Stimulated activated CD4-positive, alpha-beta T cell treated with anti-CD3 and anti-CD28 coated beads, Interleukin-2, amount 100 ng/mL, for 4 hours (primary cell): ENCODE measurements around the gene BNIP1.
"Not testable (repeated sequence)": the region's sequence is repeated elsewhere in the genome, so short reads cannot be mapped to it uniquely, and the experiment has no call there.

Source experiments
- DNase-seq: peaks from one replicate; pipeline ENCODE4 v3.0.0-alpha.2; 2020; ENCODE audit warnings: low read depth

BNIP1 gene, protein sequence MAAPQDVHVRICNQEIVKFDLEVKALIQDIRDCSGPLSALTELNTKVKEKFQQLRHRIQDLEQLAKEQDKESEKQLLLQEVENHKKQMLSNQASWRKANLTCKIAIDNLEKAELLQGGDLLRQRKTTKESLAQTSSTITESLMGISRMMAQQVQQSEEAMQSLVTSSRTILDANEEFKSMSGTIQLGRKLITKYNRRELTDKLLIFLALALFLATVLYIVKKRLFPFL

DNA sequence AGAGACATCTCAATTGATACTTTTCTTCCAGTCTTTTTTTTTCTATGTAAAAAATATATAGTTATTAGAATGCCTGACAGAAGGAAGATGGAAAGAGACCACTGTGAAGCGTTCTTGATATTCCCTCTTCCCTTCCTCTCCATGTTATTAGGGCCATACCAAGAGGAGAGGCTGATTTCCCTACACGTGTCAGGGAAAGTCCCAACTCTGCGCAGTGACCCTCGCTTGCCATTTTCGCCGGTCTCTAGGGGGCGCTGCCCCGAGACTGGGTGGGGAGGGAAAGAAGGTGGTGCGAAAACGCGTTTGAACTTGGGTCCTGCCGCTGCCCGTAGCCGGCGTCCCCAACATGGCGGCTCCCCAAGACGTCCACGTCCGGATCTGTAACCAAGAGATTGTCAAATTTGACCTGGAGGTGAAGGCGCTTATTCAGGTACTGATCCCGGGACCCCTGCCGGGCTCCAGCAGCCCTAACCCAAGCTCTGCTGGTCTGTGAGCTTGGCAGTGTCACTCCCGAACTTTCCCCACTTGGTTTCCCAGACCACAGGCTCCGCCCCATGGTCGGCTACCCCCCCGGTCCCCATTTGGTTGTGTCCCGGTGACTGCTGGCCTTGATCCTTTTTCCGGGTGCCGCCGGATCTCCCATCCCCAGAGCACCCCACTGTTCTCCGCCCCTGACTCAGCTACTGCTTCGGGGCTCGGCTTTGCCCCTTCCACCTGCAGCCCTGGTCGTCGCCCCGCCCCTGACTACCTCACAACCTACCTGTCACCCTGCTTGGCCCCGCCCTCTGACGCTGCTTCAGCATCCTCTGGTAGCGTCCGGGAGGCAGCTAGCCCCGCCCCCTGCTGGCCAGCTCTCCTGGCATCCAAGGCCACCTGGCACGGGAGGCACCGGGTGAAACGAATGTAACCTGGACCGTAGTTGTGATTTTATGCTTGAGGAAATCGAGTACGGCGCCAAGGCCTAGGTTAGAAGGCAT lies at the start of gene BNIP1:
Gene BNIP1 (plus strand): TSS at position 332 of the 977 bp plus-strand sequence. CDS start 15 bp downstream, at position 347.
- peak; percentile 94 for DNase-seq

DNA sequence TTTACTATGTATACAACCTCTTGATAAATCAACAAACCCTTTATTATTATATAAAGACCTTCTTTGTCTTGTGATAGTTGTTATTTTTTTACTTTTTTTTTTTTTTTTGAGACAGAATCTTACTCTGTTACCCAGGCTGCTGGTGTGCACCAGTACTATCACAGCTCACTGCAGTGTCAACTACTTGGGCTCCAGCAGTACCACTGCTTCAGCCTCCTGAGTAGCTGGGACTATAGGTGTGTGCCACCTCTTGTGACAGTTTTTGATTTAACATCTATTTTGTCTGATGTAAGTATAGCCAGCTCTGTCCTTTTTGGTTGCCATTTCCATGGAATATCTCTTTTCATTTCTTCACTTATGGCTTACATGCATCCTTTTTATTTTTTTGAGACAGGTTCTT lies 45.5 kb upstream of the BNIP1 start:
- DNase-seq: no peak

DNA sequence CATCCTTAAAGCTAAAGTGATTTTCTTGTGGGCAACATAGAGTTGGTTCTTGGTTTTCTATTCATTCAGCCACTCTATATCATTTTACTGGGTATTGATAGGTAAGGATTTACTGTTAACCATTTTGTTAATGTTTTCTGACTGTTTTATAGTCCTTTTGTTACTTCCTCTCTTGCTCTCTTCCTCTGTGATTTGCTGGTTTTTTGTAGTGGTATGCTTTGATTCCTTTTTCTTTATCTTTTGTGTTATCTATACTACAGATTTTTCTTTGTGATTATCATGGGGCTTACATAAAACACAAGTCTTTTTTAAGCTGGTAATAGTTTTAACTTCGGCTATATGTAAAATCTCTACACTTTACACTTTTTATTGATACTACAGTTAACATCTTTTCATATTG lies 44.9 kb upstream of the BNIP1 start:
- no peak for DNase-seq

DNA sequence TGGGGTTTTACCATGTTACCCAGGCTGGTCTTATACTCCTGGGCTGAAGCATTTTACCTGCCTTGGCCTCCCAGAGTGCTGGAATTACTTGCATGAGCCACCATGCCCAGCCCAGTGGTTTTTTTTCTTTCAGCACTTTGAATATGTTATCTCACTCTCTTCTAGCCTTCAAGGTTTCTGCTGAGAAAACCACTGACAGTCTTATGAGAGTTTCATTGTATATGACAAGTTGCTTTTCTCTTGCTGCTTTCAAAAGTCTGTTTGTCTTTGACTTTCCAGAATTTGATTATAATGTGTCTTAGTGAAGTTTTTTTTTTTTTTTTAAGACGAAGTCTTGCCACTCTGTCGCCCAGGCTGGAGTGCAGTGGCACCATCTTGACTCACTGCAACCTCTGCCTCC lies 43.1 kb upstream of the BNIP1 start:
- no peak for DNase-seq

DNA sequence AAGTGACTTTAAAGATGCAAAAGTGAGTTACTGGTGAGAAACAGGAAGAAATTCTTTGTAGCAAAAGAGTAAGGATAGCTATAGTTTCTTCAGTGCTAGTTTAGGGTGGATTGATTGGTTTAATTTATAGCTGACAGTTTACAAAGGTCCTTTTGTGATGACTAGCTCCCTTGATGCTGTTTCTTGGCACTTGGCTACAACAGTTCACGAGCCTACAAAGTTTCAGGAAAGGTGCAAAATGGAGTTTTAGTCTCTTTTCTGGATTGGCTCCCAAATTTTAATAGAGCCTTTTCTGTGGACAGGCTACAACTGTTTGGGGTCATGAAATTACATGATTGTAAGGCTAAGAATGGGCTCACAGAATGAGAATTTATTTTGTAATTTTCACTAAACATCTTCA lies 40.9 kb upstream of the BNIP1 start:
- DNase-seq: no peak

DNA sequence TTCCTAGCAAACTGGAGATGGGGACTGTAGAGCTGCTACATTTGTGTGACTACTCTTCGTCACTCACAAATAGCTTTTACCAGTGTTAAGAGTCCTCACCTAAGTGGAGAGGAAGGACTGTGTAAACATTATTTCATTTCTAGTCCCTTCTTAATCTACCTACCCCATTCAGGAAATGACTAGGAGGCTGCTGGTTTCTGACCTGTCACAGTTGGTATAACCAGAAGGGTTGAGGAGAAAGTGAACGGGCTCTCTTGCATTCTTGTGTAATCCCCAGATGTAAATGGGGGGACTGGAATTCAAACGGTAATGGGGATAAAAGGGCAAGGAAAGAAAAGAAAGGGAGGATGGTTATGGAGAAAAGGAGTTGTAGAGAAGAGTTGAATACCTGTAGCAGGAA lies 35.4 kb upstream of the BNIP1 start:
- no peak for DNase-seq

DNA sequence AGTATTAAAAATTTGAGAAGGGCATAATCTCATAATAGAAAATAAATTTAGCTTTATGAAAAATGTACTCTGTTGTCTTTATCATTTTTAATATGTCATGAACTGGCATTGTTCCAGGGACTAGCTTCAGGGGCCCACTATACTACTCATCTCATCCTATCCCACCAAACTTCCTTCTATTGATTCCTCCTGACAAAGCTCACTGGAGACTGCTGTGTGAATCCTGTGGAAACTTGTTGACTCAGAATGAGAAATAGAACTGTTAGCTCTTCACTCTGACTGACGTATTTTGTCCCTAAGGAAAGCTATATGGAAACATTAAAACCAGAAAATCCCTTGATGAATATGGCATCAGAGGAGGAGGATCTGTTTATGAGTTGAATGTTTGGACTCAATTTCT lies 29.8 kb upstream of the BNIP1 start:
- DNase-seq: no peak

DNA sequence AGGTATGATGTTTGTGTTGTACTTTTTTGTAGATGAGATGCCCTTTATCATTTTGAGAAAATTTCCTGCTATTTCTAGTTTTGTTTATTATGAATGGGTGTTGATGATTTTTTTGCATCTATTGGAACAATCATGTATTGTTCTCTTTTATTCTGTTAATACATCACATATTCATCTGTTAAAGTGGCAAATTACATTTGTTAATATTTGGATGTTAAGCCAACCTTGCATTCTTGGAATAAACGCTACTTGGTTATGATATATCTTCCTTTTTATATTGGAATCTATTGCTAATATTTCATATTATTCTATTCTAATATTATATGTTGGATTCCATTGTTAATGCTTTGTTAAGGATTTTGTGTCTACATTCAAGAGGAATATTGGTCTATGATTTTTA lies 24.6 kb upstream of the BNIP1 start:
- DNase-seq: no peak

DNA sequence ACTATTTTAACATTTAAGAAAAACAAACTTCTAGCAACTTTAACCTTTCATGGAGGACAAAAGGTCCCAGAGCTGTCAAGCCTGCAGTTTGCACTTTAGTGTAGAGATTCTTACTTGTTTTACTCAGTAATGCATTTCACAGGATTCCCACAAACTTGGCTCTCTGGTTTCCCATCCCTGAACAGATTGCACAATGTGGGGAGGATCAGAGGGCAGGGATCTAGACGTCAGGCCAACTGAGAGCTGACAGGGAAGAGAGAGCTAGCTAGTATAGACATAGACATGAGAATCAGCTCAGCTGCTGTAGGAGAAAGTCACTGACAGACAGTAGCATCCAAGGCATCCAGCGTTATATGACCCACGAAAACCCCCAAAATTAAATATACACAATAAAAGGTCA lies 20.9 kb upstream of the BNIP1 start:
- DNase-seq: no peak

DNA sequence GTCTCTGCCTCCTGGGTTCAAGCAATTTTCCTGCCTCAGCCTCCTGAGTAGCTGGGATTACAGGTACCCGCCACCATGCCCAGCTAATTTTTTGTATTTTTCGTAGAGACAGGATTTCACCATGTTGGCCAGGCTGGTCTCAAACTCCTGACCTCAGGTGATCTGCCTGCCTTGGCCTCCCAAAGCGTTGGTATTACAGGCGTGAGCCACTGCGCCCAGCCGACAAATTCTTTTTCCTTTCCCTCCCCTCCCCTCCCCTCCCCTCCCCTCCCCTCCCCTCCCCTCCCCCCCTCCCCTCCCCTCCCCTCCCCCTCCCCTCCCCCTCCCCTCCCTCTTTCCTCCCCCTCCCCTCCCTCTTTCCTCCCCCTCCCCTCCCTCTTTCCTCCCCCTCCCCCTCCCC lies 12.2 kb upstream of the BNIP1 start:
- DNase-seq: not testable (repeated sequence)

DNA sequence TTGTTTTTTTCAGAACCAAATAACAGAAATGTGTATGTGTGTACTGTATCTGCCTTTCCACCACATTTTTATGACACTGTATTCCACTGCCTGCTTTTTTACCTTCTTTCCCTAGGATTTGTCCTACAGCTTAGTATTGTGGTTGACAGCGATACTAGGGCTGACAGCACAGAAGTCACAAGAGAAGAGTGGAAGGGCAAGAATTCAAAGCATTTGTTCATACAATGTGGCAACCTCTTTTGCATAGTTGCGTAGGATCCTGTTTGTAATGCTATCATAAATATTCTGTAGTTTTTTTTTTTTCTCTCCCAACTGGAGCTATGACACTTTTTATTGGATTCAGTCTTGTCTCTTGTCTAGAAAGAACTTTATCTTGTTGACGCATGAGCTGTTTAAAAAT lies 5.6 kb upstream of the BNIP1 start:
- DNase-seq: no peak

DNA sequence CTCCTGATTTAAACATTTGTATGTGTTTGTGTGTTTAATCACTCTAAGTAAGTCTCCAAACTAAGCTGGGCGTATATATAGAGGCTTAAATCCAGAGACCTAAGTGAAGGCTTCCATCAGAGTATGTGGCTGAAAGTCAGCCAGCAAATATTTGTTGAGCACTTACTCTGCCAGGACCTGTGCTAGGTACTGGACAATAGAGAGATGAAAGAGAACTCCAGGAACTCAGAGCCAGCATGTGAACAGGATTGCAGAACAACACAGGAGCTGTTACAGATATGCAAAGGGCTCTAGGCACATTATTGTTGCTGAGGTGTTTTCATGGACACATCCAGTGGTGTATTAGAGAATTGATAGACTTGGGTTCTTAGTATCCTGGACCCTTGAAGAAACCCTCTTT lies 4.7 kb upstream of the BNIP1 start:
- DNase-seq: no peak

DNA sequence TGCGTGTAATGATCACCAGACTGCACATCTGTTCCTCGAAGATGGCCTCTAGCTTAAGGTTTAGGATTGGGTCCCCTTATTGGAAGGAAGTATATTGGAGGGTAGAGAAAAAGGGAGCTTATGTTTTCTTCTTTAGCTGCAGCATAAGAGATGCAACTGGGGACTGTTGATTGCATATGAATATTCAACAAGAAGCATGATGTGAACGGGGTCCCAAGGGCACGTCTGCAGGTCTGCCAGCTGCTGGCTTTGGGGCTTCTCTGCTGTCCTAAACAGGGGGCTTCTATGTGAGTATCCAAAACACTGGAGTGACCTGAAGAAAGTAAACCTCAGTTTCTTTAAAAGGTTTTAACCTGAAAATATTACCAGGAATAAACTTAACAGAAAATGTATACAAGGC lies 3.6 kb upstream of the BNIP1 start:
- DNase-seq: no peak

DNA sequence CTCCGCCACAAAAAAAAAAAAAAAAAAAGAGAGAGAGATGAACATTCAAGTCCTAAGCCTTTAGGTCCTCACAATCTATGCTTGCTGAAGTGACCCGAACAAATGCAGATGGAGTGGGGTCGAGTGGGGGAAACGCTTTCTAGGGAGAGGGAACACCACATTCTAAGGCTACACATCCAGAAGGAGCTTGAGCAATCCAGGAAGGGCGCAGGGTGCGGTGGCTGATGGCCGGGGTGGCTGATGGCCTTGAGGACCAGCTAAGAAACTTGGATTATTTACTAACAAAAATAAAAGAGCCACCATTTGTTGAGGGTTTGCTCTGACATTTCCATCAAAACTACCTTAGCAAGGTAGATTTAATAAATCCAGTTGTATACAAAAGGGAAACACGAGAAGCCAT lies 764 bp upstream of the BNIP1 start:
- no peak for DNase-seq

DNA sequence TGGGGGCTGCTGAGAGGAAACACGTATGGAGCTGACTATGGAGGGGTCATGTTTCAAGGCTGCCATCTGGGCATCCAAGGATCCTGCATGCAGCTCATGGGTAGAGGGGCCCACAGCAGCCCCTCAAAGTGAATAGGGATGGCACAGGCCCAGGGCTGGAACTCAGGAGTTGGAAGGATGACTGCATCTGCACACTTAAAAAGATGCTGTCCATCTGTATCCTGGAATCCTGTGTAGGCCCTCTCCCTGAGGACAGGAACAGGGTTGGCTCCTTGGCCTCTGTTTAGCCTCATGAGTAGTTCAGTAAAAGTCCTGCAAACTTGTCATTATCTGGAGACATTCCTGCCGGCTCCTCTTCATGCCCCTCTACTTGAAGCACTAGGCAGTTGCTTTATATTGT lies 4.0 kb downstream of the BNIP1 start:
- no peak for DNase-seq

DNA sequence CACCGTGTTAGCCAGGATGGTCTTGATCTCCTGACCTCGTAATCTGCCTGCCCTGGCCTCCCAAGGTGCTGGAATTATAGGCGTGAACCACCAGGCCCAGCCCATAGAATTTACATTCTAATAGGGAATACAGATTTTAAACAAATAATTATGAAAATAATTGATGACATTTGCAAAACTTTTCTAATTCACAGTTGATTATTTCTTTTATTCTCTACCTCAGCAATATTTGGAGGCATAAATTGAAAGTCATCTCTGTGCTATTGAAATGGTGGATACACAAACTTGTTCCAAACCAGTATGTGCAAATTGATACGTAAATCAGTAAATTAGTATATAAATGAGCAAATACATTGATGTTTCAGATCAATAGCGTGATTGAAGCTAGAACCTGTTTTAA lies 8.2 kb downstream of the BNIP1 start:
- DNase-seq: no peak

DNA sequence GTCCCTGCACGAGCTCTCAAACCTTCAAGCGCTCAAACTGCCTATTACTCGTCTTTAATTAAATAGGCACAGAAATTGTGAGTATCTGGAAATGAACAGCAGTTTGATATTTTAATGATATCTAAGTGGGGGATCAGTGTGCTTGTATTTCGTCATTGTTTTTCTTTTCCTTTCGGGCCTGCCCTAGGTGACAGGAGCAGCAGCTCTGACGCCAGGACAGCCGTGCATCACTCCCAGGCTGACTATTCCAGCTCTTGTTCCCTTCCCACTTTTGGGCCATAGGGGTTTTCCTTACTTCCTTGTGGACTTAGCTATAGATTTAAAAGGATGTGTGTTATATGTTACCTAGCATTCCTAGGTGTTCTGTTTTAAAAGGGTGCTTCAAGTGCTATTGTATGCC lies 9.5 kb downstream of the BNIP1 start:
- no peak for DNase-seq

DNA sequence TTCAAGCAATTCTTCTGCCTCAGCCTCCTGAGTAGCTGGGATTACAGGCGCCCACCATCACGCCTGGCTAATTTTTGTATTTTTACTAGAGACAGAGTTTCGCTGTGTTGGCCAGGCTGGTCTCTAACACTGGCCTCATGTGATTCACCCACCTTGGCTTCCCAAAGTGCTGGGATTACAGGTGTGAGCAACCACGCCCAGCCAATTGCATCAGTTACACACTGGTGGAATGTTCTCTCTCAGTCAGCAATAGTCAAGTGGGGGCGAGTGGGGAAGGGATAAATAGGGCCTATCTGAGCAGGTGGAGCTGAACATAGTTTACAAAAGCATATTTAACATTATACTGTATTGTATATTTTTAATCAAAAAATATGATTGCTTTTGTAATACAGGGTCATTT lies 10.3 kb downstream of the BNIP1 start:
- not testable (repeated sequence) for DNase-seq

DNA sequence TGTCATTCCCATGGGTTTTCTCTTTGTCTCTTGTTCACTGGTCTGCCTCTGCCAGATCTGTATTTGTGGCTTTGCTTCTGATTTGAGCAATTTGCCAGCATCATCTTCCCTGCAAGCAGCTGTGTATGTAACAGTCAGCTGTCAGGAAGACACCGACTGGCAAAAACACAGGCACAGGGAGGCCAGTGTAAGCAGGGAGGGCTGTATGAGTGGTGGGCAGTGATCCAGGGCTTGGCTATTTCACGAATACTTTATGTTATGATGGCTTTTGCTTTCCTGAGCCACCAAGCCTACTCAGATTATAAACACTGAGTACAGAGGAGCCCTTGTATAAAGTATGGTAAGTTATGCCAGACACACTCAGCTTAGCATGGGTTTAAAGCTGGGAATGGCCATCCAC lies 11.6 kb downstream of the BNIP1 start:
- DNase-seq: no peak

DNA sequence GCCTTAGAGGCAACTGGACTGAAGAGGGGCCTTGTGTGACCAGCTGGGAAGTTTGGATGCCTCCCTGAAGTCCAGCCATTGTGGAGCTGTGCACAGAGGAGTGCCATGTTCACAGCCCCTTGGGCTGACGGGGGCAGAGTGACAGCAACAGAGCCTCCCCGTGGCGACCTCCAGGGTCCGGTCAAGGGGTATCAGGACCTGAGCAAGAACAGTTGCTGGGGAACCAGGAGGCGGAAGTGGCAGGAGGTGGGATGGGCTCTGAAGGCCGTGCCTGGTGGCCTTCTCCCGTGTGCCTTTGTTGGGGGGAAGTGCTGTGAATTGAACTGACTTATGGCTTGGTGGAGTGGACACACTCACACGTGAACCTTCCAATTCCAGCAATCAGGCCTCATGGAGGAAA lies 14.0 kb downstream of the BNIP1 start:
- DNase-seq: no peak

DNA sequence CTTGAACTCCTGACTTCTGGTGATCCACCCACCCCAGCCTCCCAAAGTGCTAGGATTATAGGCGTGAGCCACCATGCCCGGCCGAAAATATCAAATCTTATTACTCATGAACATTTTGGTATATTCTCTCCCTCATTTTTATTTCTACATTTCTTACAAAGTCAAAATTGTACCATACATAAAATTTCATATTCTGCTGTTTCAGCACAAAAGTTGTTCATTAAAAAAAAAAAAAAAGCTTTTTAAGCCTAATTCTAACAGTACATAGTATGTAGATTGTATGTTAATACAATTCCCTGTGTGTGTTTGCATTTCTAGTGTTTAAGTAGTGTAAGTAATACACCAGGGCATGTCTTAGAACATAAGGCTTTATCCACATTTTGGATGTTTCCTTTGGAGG lies 14.9 kb downstream of the BNIP1 start:
- DNase-seq: no peak

DNA sequence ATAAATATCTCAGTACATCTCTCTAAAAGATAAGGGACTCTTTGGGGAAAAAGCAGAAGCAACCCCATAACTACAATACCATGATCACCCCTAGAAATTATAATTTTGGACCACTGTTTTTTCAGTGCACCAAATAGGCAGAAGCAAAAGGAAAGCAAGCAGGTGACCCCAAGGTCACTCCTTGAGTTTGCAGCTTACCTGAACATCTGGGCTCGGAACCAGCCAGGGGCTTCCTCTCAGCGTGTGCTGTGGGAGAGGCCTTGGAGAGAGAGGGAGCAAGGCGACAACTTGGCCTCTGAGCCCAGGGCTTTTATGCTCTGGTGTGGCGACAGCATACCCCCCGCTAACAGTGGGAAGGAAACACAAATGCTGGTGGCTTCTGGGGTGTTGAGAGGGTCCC lies 16.8 kb downstream of the BNIP1 start:
- DNase-seq: no peak

DNA sequence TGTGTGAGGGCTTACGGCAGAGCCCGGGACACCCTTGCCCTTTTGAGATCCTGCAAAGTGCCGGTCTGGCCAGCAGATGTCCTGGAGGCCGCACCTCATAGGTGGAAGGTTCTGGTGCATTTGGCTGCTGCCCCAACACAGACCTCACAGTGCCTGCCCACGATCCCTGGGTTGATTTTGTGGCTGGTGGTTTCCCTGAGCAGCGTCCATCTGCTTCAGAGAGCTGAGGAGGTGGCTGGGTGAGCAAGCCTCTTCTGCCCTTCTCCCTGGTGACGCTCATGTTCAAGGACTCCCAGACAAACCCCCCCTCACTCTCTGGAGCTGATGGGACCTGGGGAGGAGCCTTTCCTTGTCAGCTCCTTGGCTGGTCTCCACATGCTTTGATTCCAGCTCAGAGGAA lies 18.9 kb downstream of the BNIP1 start:
- no peak for DNase-seq
